SK-N-SH treated with all-trans-retinoic acid at 6 μM for 48 hours (cell line): ENCODE results near the gene KCNK1.

Source experiments
- CREB5 ChIP-seq: fragments of 250-450 bp; sonication (Bioruptor Pico); IDR thresholded peaks from 2 replicates; pipeline ENCODE4 v1.5.1; 2020; ENCODE audit warnings: low read depth, mild to moderate bottlenecking, moderate library complexity
- ISL1 ChIP-seq: fragments of 250-450 bp; sonication (Bioruptor Pico); IDR thresholded peaks from 2 replicates; pipeline ENCODE4 v2.1.2; 2022; ENCODE audit warnings: mild to moderate bottlenecking, moderate library complexity
- PATZ1 ChIP-seq: fragments of 250-450 bp; sonication (Bioruptor Pico); IDR thresholded peaks from 2 replicates; pipeline ENCODE4 v1.8.0; 2020; ENCODE audit warnings: mild to moderate bottlenecking, moderate library complexity, borderline replicate concordance
- POU6F1 ChIP-seq: fragments of 250-450 bp; sonication (Bioruptor Pico); IDR thresholded peaks from 2 replicates; pipeline ENCODE4 v1.8.0; 2021; ENCODE audit warnings: low read depth, mild to moderate bottlenecking, moderate library complexity, borderline replicate concordance
- RARB ChIP-seq: fragments of 250-450 bp; sonication (Bioruptor Pico); IDR thresholded peaks from 2 replicates; pipeline ENCODE4 v1.8.0; 2021; ENCODE audit warnings: mild to moderate bottlenecking, moderate library complexity
- SNAI2 ChIP-seq: fragments of 250-450 bp; sonication (Bioruptor Pico); IDR thresholded peaks from 2 replicates; pipeline ENCODE4 v1.5.0; 2020; ENCODE audit warnings: mild to moderate bottlenecking, moderate library complexity
- TOX ChIP-seq: fragments of 250-450 bp; sonication (Bioruptor Pico); IDR thresholded peaks from 2 replicates; pipeline ENCODE4 v1.8.0; 2021; ENCODE audit warnings: mild to moderate bottlenecking, moderate library complexity, borderline replicate concordance
- TSHZ2 ChIP-seq: fragments of 250-450 bp; sonication (Bioruptor Pico); IDR thresholded peaks from 2 replicates; pipeline ENCODE4 v1.5.0; 2020; ENCODE audit warnings: mild to moderate bottlenecking, moderate library complexity
- ZC3H10 ChIP-seq: fragments of 250-450 bp; sonication (Bioruptor Pico); IDR thresholded peaks from 2 replicates; pipeline ENCODE4 v1.5.1; 2021; ENCODE audit warnings: mild to moderate bottlenecking, moderate library complexity
- ZFP3 ChIP-seq: fragments of 250-450 bp; sonication (Bioruptor Pico); IDR thresholded peaks from 2 replicates; pipeline ENCODE4 v1.5.0; 2020; ENCODE audit warnings: mild to moderate bottlenecking, moderate library complexity
- ZFP30 ChIP-seq: fragments of 450-650 bp; formaldehyde crosslinking; IDR thresholded peaks from 2 replicates; pipeline ENCODE4 v1.5.0; 2022; ENCODE audit warnings: mild to moderate bottlenecking, moderate library complexity
- ZNF565 ChIP-seq: fragments of 450-650 bp; formaldehyde crosslinking; conservative IDR thresholded peaks from 2 replicates; pipeline ENCODE4 v1.5.0; 2020; ENCODE audit warnings: low read depth, mild to moderate bottlenecking, moderate library complexity
- ZNF70 ChIP-seq: fragments of 450-650 bp; formaldehyde crosslinking; IDR thresholded peaks from 2 replicates; pipeline ENCODE4 v1.5.0; 2020; ENCODE audit warnings: mild to moderate bottlenecking, moderate library complexity

- TF ChIP-seq ZFP3 (CRISPR knock-in tag) (no peak), CREB5 (CRISPR knock-in tag) (no peak), ZNF565 (no peak), PATZ1 (no peak), POU6F1 (CRISPR knock-in tag) (no peak), ISL1 (CRISPR knock-in tag) (no peak), TSHZ2 (no peak), ZFP30 (CRISPR knock-in tag) (no peak), ZC3H10 (CRISPR knock-in tag) (no peak), TOX (CRISPR knock-in tag) (no peak), SNAI2 (CRISPR knock-in tag) (no peak), RARB (CRISPR knock-in tag) (no peak), ZNF70 (CRISPR knock-in tag) (no peak)
Observed at GRCh38 chr1:233668725-233669294, 54.9 kb downstream of the KCNK1 start.
